ENCODE measurements around the gene ADAMTS18. TPM values are rescaled to one million over a fixed set of nuclear protein-coding genes. Genes with fewer than 3 reads are reported as not detected.

Gene ADAMTS18
- total and polyA plus RNA-seq, 8 donors = 0.03 to 0.52 (median 0.14) TPM; not detected in 1

DNA sequence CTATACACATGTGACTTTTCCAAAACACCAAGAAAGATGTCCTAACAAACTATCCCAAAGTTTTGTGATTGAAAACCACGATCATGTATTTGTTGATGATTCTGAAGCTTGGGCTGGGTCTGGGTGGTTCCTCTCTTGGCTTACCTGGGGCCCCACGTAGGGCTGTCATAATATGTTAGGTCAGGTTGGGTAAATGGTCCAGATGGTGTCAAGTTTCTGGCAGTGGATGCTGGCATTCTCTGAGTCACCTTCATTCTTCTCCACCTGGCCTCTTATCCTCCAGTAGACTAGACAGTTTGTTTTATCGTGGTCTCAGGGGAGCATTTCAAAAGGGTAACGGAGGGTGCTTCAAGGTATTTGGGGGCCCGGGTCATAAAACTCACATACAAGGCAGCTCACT lies 196.2 kb downstream of the ADAMTS18 start:
- H3K9me3 ChIP-seq = no peaks in the 10 kb centered on the region
- H3K27ac ChIP-seq = no peak overlapping the region
- no peak overlapping the region for H3K4me3 ChIP-seq
- no peaks in the 10 kb centered on the region for H3K4me1 ChIP-seq
- ATAC-seq (no peak), FAIRE-seq (no peak), DNase-seq (no peak)
- H3K36me3 ChIP-seq = no peaks in the 10 kb centered on the region
- H3K27me3 ChIP-seq = peaks cover 0 to 8% (median 0%) of the 10 kb centered on the region in 4 donors
- TF ChIP-seq CTCF (IDR thresholded peaks at IDR 0.05) = no peak
- intact Hi-C loops (cut with DNase I) = loop anchor here in 2 of 3 donors (5.0 kb wide), 1 partner anchor 344 kb away; no protein-coding TSS in a partner anchor
- 51 to 68% methylated on average over 5 of the region's 5 CpGs for WGBS, 2 donors

GRCh38 chr16:77236063-77236511 lies 198.7 kb downstream of the ADAMTS18 start:
- Histone ChIP-seq H3K27me3 (peaks cover 0 to 8% (median 0%) of the 10 kb centered on the region in 4 donors), H3K27ac (no peak overlapping the region), H3K36me3 (no peaks in the 10 kb centered on the region), H3K4me3 (no peak overlapping the region), H3K9me3 (no peaks in the 10 kb centered on the region), H3K4me1 (no peaks in the 10 kb centered on the region)
- peak; percentile 97 to 99 (median 99) for TF ChIP-seq CTCF (IDR thresholded peaks at IDR 0.05)
- DNase-seq (peak; percentile 75 to 97 (median 90)), FAIRE-seq (no peak), ATAC-seq (peak; percentile 97 to 100 (median 100))
- intact Hi-C loops (cut with DNase I) = loop anchor here (2.0 to 5.0 kb wide), 2 partner anchors 346 to 347 kb away; no protein-coding TSS in a partner anchor
- 1% methylated on average over 21 of the region's 21 CpGs for WGBS, 2 donors

DNA sequence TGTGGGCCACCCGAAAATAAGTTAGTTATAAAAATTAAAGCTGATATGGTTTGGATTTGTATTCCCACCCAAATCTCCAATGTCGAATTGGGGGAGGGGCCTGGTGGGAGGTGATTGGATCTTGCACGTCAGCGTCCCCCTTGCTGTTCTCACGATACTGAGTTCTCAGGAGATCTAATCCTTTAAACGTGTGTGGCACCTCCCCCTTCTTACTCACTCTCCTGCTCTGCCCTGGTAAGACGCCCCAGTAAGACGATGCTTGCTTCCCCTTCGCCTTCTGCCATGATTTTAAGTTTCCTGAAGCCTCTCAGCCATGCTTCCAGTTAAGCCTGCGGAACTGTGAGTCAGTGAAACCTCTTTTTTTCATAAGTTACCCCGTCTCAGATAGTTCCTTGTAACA lies 200.2 kb downstream of the ADAMTS18 start:
- no peak for ATAC-seq
- no peak overlapping the region for H3K27ac ChIP-seq
- intact Hi-C loops (cut with DNase I) = loop anchor here in 2 of 3 donors (5.0 kb wide), 1 partner anchor 348 kb away; no protein-coding TSS in a partner anchor
- DNase-seq = no peak
- 18 to 30% methylated on average over 11 of the region's 11 CpGs for WGBS, 2 donors
- H3K36me3 ChIP-seq = no peaks in the 10 kb centered on the region
- no peak for TF ChIP-seq CTCF (IDR thresholded peaks at IDR 0.05)
- no peaks in the 10 kb centered on the region for H3K9me3 ChIP-seq
- FAIRE-seq = no peak
- no peaks in the 10 kb centered on the region for H3K4me1 ChIP-seq
- H3K4me3 ChIP-seq = no peak overlapping the region
- peaks cover 0 to 8% (median 0%) of the 10 kb centered on the region in 4 donors for H3K27me3 ChIP-seq

- WGBS, 2 donors = 50 to 57% methylated on average over 9 of the region's 9 CpGs
These were observed 200.9 kb downstream of the ADAMTS18 start for GRCh38 chr16:77233799-77234519.

More at GRCh38 chr16:77233799-77234519, 200.9 kb downstream of the ADAMTS18 start:
- Histone ChIP-seq H3K36me3 (no peaks in the 10 kb centered on the region), H3K27me3 (peaks cover 0 to 8% (median 0%) of the 10 kb centered on the region in 4 donors), H3K4me1 (no peaks in the 10 kb centered on the region), H3K4me3 (no peak overlapping the region), H3K27ac (no peak overlapping the region), H3K9me3 (no peaks in the 10 kb centered on the region)
- DNase-seq = no peak
- no peak for TF ChIP-seq CTCF (IDR thresholded peaks at IDR 0.05)
- intact Hi-C loops (cut with DNase I) = no loop called here
- FAIRE-seq = no peak
- ATAC-seq = no peak

Other genes starting within 250 kb of the ADAMTS18 start
- 10 to 100 TPM; 16.7 to 35.9 (median 23.8) TPM for gene MON1B, start 243.8 kb downstream of the ADAMTS18 start, total RNA-seq
- gene MON1B, start 243.8 kb downstream of the ADAMTS18 start, polyA plus RNA-seq = 10 to 100 TPM; 14.8 to 17.9 TPM
- gene SYCE1L, start 235.6 kb downstream of the ADAMTS18 start, total RNA-seq = 1 to 10 TPM in 5 of 6 donors, under 1 TPM in 1; 0.52 to 3.6 (median 3.1) TPM
- gene SYCE1L, start 235.6 kb downstream of the ADAMTS18 start, polyA plus RNA-seq = 1 to 10 TPM; 4.3 to 8.2 TPM